ENCODE measurements around the gene NPIPB12. TPM values are rescaled to one million over a fixed set of nuclear protein-coding genes. Genes with fewer than 3 reads are reported as not detected.

NPIPB12 gene
- 24.7 TPM for total RNA-seq

DNA sequence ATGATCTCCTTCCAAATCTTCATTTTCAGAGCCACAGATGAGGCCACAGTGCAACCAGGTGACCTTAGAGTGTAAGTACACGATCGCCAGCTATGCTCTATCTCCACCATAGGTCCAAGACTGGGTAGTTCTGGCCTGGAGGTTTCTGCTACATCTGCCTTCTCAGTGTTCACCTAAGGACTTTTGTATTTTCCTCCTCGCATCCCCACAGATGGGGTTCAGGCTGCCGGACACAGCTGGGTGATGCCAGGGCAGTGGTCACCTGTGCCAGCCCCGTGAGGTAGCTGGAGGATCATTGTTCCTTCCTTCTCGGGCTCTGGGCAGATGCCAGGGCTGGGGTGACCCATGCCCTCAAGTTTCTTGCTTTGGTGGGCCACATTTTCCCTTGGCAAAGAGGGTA lies at the start of gene NPIPB12:
Gene NPIPB12 (minus strand): TSS at position 101 of the 400 bp plus-strand sequence.

DNA sequence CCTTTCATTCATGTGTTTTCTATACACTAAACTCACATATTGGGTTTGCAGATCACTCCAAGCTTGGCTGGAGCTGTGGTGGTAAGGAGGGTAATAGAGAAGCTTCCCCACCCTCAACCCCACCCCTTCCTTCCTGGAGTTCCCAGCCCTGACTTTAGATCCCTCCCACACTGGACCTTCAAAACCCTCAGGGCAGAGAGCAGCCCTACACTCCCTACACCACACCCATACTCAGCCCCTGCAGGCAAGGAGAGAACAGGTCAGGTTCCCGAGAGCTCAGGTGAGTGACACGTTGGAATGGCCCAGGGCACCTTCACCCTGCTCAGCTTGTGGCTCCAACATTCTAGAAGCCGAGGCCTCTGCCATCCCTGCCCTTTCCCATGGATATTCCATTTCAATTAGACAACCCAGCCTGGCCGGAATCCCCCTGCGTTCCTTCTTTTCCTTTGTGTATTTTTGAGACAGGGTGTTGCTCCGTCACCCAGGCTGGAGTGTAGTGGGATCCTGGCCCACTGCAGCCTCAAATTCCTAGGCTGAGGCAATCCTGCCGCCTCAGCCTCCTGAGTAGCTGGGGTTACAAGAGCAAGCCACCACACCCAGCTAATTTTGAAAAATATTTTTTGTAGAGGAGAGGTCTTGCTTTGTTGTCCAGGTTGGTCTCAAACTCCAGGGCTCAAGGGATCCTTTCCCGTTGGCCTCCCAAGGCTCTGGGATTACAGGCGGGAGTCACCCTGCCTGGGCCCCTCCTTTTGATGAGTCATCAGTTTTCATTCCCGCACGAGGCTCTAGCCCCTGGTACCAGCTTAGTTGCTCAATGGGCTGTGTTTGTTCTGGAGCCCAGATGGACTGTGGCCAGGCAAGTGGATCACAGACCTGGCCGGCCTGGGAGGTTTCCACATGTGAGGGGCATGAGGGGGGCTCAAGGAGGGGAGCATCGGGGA lies 46.2 kb downstream of the NPIPB12 start, which contains the start of gene SULT1A4:
Gene SULT1A4 (plus strand): TSS at position 208 of the 941 bp plus-strand sequence. CDS start 1,473 bp downstream, outside the sequence.

DNA sequence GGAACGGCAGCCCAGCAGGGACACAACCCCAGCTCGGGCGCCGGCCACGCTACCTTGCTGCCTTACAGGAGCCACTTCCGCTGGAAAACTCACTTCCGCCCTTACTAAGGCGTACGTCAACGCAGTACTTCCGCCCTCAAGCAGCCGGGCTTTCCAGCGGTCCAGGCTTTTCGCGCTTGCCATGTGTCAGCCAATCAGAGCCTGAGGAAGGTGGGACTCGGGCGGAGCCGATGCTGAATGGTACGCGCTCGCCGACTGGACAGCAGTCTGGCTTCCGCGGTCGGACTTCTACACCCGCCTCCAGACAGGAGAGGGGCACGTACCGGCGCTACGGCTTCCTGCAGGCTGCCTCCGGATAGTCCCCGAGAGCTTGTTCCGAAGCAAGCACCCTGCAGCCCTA lies 51.9 kb downstream of the NPIPB12 start, which contains the start of the genes BOLA2 and SLX1B:
Gene BOLA2 (minus strand): TSS at position 83 of the 400 bp plus-strand sequence. CDS start 98 bp downstream, outside the sequence.
Gene SLX1B (plus strand): TSS at position 265 of the 400 bp plus-strand sequence.

Small RNAs within 50 kb of the gene (small RNA-seq; reads per million reads assigned to genes)
- gene AC133555.2: not detected

Other genes starting within 250 kb of the NPIPB12 start
- gene NPIPB11, start 99.7 kb downstream of the NPIPB12 start, total RNA-seq: under 0.01 TPM
- 38.1 TPM for gene BOLA2, start 52.1 kb downstream of the NPIPB12 start, total RNA-seq
- 3.9 TPM for gene SLX1B, start 51.9 kb downstream of the NPIPB12 start, total RNA-seq
- 2.1 TPM for gene SULT1A4, start 46.5 kb downstream of the NPIPB12 start, total RNA-seq
- 0.23 TPM for gene SPN, start 156.8 kb upstream of the NPIPB12 start, total RNA-seq
- 4.8 TPM for gene QPRT, start 172.8 kb upstream of the NPIPB12 start, total RNA-seq
- gene C16orf54, start 239.6 kb upstream of the NPIPB12 start, total RNA-seq: 0.69 TPM

Measured in diencephalon (tissue), 1 donor.